HPDE6-E6E7 (cell line): ENCODE measurements around the gene MYOCD.

Source experiments
- DNase-seq: peaks from one replicate; pipeline ENCODE4 v3.0.0; 2011; ENCODE audit warnings: missing footprints; ENCODE audit errors: extremely low spot score

The MYOCD gene

DNA sequence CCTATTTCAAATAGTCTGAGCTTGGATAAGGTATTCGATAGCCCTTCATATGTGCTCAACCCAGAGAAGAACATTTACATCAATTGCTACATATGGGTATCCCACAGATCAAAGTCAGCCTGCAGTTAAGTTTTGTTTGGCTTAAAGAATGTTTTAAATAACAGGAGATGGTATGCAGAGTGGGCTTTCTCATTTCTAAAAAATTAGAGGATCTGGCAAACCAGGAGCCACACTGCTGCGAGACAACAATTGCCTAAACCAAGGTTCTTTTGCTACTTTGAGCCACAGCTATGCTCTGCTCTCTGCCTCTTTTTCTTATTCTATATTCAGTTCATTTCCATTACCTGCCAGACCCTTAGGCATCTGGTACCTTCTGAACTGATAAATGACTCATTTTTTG, 93.4 kb downstream of the MYOCD start:
- no peak for DNase-seq

DNA sequence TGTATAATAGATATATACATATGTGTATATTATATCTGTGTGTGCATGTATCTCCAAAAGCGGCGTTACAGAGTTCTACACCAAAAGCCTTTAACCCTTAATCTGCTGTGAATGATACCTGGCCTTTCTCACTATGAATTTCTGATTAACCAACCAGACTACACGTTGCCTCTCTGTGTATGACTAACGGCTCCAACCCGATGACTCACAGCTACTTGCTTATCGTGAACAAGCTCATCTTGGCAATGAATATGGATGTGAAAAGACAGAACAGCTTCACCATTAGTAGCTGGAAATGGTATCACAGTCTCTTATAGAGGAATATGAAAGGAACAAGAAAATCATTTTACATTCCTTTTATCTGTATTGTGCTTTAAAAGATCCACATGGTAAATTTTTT, 99.9 kb downstream of the MYOCD start:
- no peak for DNase-seq

DNA sequence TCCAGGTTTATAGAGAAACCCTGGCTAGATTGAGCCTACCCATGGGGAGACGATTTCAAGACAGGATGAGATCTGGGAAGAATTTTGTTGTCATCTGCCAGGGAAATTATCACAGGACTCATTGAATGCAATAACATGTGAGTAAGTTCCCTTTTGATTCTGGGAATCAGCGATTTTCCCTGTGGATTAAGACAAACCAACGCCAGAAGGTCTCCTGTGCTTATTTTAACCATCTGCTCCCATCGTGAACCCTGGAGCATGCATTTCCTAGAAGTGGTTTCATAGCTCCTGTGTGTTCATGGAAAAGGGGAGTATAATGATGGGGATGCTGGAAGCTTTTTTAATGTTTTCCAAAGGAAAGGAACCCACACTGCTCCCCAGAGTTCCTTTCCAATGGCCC, 102.6 kb downstream of the MYOCD start:
- no peak for DNase-seq

DNA sequence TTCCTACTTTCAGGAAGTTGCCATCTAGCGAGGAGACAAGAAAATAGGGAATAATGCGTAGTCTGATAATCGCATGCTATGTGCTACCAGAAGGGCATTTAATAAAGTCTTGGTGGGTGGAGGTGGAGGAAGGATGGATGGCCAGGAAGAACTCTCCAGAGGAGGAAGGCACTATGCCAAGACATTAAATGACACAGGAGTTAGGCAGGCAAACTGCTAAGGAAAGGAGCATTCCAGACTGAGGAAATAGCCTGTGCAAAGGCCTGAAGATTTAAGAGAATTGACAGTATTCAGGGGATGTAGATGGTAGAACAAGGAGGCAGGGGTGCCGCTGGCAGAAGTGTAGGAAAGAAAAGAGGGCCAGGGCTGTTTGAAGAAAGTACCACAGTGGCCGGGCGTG, 104.3 kb downstream of the MYOCD start:
- no peak for DNase-seq

DNA sequence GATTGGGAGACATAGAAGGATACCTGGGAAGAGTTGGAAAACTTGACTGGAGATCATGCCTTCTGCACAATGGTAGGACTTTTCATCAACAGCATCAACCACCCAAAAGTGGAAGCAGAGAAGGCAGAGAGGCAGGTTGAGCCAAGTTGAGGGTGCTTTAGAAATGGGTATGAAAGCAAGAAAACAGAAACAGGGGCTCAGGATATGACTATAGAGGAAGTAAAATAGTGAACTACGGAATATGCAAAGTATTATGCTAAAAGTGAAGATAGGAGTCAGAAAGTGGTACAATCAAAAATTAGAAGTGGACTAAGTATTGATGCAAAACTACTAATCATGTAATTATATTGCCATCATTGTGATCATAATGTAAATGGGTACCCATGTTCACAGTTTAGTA, 107.5 kb downstream of the MYOCD start:
- no peak for DNase-seq

DNA sequence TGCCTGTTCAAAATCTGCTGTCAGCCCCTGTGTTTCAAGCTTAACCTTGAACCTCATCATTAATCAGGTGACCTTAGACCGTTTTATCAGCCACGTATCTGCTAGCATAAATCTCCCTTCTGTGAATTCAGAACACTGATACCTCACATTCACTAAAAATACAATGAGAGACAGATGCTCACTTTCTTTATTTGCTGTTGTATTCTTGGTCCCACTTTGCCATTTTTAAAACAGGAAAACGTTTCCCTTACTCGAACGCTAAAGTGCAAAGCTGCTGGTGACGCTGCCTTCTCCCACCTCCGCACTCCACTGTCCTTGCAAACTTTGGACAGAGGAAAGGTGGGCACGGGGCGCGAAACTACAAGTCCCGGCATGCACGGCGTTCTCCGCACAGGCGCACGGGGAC, 123.4 kb downstream of the MYOCD start:
- no peak for DNase-seq

DNA sequence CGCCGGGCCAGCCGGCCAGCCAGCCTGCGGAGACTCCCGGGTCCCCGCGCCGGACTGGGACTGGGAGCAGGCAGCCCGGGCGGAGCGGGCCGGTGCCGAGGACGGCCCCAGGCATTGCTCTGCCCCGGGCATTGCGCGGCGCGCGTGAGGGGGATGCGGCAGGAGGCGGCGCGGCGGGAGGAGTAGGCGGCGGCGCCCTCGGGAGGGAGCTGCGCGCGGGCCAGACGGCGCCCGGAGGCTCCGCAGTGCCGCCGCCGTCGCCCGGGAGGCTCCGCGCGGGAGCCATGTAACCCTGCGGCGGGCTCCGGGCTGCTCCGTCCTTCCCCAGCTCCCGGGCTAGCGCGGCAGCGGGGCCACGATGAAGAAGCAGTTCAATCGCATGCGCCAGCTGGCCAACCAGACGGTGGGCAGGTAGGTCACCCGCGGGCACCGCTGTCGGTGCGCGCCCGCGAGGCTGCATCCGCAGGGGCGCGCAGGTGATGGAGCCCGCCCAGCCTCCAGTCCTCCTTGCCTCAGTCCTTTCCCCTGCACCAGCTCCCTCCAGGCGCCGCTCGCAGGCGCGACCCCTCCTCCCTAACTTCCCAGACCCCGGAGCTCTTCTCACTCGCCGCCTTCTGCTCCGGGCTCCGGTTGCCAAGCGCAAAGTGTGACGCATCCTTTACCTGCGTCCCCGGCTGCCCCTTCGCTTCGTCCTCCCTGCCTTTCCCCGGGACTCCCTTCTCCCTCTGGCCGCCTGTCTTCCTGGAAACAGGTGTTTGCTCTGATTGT, 124.0 kb downstream of the MYOCD start, which contains the start of gene ARHGAP44:
TSS of gene ARHGAP44 (plus strand) at position 18 of the 768 bp plus-strand sequence. CDS start at position 359, 341 bp downstream.
- DNase-seq: peak; percentile 21

DNA sequence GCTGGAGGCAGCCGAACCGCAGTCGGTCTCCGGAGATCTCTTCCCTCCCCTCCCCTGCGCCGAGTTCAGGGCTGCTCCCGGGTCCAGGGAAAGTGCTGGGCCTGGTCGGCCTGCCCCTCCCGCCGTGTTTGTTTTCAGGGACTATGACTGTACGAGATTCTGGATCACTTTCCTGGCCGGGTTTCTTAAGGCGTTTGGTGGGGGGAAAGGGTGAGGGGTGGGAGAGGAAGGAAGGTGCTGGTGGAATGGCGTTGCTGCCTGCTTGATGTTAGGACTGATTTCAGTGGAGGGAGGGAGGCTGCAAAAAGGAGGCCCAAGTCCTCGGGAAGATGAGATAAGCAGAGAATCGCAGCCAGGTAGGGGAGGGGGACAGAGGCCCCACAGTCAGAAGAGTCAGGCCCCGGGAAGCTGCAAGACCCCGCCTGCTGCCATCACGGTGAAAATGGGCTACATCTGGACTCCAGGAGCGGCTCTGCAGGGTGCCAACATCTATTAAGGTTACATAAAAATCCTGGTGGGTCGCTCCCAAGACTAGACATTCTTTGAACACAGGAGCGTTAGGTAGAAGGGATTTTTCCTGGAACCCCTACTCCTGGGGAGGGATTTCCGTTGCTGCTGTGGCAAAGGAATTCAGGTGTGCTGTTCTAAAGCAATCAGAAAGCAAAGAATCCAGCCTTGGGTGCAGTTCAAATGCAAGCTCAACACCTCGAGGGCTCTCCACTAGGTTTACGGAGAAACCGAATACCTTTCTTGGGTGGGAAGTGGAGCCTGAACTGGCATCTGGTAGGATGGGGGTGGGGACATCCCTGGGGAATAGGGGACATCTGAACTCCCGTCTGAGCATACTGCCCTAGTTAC, 124.8 kb downstream of the MYOCD start:
- DNase-seq: no peak

DNA sequence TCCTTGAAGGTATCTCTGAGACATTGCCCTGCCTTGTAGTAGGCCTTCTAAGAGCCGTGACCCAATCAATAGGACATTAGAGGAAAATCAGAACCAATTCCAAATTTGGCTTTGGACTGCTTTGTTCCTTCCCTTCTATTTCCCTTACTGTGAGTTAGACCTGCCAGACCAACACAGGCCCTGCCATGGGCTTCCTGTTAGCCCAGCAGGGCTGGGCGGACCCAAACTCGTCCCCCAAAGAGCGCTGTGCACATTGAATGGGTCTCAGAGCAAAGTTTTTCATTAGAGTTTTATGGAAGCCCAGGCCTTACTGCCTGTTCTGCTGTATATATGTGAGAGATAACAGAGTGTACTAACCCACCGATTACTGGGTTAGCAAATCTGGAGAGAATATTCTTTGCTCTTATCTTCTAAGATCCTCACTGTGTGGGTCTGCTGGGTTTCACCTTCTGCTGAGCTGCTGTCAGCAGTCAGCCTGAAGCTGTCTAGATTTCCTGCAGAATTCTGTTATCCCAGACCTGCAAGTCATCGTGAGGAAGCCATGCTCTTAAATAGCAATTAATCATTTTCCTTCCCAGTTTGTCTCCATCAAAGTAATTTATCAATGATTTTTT, 129.3 kb downstream of the MYOCD start:
- no peak for DNase-seq

DNA sequence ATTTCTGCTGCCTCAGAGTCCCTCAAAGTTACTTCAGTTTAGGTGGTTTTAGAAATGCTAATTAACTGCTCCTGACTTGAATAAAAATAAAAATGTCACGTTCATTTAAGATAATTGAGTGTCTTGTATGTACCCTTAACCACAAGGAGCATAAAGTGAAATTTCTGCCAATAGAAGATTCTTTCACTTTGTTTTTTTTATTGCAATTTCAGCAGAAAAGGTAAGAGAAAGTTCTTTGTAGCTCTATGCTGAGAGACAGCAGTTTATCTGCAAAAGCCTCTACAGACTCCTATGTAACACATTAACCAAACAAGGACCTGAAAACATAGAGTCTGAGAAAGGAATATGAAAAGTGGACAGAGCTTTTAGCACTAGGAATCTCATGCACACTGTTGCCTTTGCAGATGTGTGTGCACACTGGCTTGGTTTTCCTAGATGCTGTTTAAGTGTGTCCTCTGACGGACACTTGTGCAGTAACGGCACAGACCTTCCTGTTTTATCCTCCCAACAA, 135.2 kb downstream of the MYOCD start:
- no peak for DNase-seq

DNA sequence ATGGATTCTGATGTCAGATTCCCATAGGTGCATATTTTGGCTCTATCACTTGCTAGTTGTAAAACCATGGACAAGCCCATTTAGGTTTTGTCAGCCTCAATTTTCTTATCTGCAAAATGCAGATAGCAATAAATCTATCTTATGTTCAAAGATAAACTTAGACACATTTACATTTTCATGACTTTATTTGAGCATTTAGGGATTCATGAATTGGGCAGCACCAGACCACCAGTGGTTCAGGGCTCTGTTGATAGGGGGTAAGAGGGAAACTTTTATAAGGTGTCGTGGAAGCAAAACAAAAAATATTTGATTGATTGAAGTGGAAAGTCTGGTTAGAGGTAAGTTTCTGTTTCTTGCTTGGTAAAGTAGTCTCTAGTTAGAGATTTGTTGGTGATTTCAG, 140.9 kb downstream of the MYOCD start:
- DNase-seq: no peak

DNA sequence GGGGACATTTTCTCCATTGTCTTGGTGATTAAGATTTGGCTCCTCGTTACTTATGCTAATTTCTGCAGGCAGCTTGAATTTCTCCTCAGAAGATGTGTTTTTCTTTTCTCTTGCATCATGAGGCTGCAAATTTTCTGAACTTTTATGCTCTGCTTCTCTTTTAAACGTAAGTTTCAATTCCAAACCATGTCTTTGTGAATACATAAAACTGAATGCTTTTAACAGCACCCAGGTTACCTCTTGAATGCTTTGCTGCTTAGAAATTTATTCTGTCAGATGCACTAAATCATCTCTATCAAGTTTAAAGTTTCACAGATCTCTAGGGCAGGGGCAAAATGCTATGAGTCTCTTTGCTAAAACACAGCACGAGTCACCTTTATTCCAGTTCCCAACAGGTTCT, 143.0 kb downstream of the MYOCD start:
- DNase-seq: no peak

DNA sequence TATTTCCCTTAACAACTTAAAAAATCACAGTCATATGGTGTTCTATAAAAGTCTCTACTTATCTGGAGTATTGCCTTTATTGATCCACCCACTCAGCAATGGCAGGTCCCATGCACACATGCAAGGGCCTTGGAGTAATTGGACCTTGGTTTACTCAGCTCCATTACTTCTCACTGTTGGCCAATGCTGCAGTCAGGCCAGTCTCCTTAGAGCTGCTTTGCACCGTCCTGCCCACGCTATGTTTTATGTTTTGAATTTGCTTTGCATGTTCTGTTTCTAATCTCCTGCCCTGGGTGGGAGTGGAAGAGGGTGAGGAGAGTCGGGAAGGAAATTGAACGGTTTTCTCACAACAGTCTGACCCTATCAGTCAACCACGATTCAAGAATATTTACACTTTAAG, 147.2 kb downstream of the MYOCD start:
- no peak for DNase-seq

DNA sequence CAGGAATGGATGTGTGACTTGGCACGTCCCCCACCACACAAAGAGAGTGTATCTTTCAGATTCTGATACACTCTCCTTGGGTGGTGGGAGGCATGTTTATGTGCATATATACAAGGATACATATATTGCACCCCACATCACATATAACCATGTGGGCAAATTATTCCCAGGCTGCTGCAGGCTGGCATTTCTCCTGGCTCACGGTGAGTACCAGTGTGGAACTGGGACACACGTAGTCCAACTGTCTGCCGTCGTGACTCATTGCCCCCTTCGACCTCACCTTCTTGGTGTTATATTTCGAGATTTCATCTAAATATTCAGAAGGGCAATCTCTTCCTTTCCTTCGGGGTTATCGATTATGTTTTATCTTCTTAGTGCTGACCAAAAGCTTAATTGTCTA, 148.0 kb downstream of the MYOCD start:
- no peak for DNase-seq

DNA sequence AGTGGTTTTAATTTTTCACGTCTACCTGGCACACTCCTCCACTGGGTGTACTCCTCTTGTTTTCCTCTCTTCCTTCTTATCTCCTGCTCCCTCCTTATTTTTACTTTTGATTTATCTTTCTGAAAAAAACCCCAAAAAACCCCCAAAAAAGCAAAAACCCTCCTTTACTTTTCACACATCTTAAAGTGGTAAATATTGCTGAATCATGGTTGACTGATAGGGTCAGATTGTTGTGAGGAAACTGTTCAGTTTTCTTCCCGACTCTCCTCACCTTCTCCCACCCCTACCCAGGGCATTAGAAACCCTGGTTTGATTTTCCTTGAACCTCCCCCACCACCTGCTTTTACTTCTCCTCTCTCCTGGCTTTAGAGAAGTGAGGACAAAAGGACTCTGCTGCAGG, 149.0 kb downstream of the MYOCD start:
- DNase-seq: no peak

DNA sequence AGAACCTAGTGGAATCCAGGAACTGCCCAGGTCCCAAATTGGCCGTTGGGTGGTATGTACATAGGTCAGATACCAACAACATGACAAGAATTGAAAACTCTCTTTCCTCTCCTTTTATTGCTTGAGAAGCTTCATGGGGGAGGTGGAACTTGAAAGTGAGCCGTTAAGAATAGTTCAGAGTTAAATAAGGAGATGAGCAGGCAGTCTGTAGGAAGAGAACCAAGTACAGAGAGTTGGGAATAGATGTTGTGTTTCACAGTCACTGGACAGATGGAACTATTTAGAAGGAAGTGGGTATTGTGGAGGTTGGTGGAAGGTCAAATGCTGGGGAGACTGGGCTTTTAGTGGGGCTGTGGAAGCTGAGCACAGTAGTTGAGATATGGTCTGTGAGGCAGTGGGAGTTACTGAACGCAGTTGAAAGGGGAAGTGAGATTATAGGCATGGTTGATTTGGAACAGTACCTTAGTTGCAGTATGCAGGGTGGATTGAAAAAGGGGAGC, 150.0 kb downstream of the MYOCD start:
- DNase-seq: no peak
